ENCODE measurements around the gene NR1I2.

Gene NR1I2

GRCh38 chr3:119781330-119782198, at the start of gene NR1I2:
NR1I2 (plus strand) TSS chr3:119782101.
- DNase-seq, result no peak

DNA sequence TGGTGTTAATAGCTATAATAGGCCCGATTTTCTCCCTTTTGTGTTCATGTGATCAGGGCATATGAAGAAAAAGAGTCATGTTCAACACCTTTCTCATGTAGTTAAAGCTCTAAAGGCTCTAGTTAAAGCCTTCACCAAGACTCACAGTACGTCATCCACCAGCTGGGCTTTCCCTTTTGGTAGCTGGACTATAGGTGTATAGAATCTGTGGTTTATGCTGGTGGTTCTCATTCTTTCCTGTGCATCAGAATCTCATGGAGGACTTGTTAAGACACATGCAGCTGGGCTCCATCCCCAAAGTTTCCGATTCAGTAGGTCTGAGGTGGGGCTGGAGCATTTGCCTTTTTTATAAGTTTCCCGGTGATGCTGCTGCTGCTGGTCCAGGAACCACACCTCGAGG, 48.1 kb upstream of the NR1I2 start:
- no peak for DNase-seq

DNA sequence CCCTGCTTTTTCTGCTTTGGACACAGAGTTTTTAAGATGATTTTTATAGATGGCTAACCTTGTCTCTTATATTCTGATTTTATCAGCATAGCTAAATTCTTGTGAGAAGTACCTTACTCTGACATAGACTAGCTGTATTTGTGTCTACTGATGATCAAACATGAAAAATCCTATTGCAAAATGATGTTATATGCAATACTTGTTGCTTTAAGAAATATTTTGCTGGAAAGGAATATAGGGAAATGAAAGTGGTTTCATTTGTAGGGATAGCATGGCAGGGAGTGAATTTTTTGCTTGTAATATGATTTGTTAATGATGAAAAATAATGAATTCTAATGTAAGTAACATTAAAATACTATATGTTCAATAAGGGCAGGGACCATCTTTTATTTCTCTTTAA, 43.2 kb upstream of the NR1I2 start:
- DNase-seq, result no peak

- no peak for DNase-seq
Observed at GRCh38 chr3:119741657-119742590, 40.0 kb upstream of the NR1I2 start.

- DNase-seq, result no peak
Observed at GRCh38 chr3:119743921-119744320, 38.0 kb upstream of the NR1I2 start.

GRCh38 chr3:119745942-119746341, 36.0 kb upstream of the NR1I2 start:
- no peak for DNase-seq

DNA sequence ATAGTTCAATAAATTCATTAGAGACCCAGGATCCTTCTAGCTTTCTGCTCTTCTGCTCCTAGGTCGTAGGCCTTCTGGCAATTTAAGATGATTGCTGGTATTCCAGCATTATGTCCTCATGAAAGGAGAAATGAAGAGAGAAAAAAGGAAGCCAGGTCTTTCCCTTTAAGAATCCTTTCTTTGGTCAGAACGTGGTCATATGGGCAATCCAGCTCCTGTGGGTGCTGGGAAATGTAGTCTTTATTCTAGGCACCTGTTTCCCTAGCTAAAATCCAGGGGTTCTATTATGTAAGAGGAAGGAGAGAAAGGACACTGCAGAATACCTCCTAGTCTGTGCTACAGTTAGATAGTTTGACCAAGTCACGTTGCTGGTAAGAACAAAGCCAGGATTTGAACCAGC, 35.5 kb upstream of the NR1I2 start:
- DNase-seq, result no peak

DNA sequence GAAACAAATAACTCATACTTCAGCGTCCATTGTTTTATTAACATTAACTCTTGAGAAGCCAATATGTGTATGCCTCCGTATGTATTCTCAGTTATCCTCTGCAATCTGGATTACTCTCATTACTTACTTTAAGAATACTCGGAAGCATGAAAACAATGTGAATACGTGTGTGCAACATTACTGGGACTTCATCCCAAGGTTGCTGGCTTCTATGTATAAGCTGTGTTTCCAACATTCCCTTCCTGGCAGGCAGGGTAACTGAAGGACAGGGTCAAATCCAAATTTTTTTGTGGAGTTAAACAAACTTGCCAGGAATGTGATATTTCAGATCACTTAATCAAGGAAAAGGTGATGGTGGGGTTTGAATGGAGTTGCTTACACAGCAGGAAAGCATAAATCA, 34.5 kb upstream of the NR1I2 start:
- DNase-seq, result no peak

- no peak for DNase-seq
Observed at GRCh38 chr3:119748991-119749390, 32.9 kb upstream of the NR1I2 start.

DNA sequence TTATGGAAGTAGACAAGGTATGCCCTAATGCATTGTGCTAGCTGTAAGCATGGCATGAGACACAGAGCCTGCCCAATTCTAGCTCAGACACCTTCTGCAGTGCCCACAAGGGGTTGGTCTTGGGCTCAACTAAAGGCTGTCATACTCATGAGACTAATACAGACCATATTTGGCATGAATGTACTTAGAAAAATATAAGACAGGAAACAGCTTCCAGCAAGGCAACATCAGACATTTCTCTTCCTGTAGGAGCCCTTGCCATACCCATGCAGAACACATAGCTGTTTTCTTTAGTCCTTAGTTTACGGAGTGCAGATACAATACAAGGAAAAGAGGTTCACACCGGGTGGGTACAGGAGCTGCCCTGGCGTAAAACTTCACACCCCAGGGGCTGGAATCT, 30.5 kb upstream of the NR1I2 start:
- no peak for DNase-seq

DNA sequence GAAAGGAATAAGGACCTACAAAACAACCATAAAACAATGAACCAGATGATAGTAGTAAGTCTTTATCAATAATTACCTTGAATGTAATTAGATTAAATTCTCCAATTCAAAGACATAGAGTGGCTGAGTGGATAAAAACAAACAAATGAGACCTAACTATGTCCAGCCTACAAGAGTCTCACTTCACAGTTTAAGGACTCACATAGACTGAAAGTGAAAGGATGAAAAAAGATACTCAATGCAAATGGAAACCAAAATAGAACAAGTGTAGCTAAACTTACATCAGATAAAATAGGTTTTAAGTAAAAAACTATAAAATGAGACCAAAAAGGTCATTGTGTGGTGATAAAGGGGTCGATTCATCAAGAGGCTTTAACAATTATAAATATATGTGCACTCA, 21.9 kb upstream of the NR1I2 start:
- no peak for DNase-seq

- no peak for DNase-seq
Observed at GRCh38 chr3:119762876-119763275, 19.0 kb upstream of the NR1I2 start.

DNA sequence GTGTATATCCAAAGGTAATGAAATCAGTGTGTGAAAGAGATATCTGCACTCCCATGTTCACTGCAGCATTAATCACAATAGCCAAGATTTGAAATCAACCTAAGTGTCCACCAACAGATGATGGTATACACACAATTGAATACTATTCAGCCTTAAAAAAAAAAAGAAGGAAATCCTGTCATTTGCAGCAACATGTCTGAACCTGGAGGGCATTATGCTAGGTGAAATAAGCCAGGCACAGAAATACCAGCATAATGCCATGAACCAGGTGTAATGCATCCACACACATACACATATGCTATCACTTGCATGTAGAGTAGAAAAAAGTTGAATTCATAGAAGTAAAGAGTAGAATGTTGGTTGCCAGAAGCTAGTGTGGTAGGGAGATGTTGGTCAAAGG, 18.4 kb upstream of the NR1I2 start:
- DNase-seq, result no peak

DNA sequence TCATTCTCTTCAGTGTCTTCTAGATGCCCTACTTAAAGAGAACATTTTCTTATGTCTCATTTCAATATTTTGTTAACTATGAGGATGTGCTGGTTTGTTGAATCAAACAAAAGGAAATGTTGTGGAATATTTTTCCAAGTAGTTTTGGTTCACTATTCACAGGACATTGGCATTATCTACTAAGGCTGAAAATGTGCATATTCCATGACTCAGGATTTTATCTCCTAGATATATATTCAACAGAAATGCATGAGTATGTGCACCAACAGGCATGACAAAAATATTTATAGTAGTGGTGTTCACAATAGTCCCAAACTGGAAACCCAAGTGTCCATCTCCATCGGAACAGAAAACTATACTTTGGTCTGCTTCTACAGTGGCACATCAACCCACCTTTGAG, 16.7 kb upstream of the NR1I2 start:
- no peak for DNase-seq

DNA sequence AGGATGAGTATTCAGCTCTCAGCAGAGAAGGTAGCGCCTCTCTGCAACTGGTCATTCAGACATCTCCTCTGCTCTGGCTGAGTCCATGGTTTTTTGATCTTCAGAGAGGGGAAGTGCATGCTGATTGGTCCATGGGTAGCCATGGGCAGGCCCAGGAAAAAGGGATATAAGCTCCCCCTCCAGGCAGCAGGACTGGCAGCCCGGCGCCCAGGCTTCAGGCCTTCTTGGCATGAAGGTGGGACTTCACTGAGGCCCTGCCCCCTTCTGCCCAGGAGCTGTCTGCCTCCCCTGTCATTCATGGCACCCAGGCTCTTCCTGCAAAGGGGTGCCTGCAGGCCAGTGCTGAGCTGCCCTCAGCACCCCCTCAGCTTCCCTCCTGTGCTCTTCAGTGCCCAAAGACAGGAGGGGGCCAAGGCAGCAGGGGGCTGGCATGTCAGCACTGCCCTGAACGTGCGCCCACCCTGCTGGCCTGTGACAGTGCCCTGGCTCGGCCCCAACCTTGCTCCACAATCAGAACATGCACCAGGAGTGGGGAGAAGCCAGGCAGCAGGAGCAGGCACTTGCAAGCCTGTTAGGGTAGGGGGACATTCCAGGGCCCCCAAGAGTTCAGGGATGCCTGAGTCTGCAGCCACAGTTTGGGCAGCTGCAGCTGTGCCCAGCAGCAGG, 13.8 kb upstream of the NR1I2 start:
- no peak for DNase-seq

GRCh38 chr3:119768668-119769393, 13.1 kb upstream of the NR1I2 start:
- DNase-seq, result no peak

DNA sequence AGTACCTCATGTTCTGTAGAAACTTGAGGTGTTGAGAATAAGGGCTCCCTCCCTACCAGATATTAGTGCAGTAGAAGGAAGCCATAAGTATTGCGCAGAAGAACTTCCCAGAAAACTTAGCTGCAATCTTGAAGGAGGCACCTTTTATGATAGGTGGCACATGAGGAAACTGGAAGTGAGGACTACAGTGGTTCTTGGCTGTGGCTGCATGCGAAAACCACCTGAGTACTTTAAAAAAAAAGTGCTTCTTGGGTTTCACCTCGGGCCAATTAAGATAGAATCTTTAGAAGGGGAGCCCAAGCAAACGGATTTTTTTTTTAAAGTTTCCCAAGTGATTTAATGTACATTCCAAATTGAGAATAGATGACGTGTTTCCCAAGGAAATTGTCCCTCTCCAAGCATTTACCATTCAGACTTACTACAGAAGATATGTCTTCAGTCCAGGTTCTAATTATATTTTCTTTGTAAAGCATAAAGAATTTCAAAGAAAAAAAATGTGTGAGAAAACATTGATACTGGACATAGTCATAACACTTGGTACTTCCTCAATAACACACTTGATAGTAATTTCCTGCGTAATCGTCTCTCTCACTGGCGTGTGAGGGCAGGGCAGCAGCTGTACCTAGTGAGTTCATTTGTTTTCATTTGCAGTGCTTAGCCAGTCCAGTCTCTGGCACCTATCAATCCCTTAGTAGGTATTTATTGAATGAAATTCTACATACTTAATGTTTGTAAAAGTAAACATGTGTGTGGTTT, 12.3 kb upstream of the NR1I2 start:
- no peak for DNase-seq

- DNase-seq, result no peak
Observed at GRCh38 chr3:119774444-119774843, 7.5 kb upstream of the NR1I2 start.

DNA sequence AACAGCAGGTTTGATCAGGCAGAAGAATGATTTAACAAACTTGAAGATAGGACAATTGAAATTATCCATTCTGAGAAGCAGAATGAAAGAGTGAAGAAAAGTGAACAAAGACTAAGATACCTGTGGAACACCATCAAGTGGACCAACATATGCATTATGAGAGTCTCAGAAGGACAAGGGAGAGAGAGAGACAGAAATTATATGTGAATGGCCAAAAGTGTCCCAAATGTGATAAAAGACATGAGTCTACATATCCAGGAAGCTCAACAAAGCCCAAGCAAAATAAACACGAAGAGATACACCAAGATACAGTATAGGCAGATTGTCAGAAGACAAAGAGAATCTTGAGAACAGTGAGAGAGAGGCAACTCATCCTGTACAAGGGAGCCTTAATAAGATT, 5.6 kb upstream of the NR1I2 start:
- DNase-seq, result no peak

DNA sequence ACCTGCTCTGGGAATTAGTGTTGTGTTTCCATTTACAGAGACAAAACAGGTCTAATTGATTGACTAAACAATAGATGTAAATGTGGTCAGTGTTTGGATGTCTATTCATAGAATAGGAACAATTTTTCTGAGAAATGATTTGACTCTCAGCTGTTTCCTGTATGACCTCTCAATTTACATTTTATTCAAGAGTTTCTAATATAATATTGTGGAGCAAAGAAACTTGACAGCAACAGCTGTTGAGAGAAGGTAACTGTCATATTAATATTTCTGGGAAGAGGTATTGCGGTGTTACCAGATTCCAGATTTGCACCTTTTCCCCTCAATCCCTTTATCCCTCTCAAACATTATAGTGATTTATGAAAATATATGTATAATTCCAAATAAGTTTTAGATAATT, 3.7 kb upstream of the NR1I2 start:
- DNase-seq, result no peak

GRCh38 chr3:119778811-119779210, 3.1 kb upstream of the NR1I2 start:
- DNase-seq, result no peak

Measured in NCI-H69 (cell line).